Endothelial cell of umbilical vein (primary cell): Measurements from ENCODE around the gene YPEL5. TPM values are rescaled to one million over a fixed set of nuclear protein-coding genes. Genes with fewer than 3 reads are reported as not detected.
"Not testable (repeated sequence)": the region's sequence is repeated elsewhere in the genome, so short reads cannot be mapped to it uniquely, and the experiment has no call there.

Experiments
- BruUV-seq: library from RNA; stranded (reverse); fragments of 400-500 nt; replicated peaks from 2 replicates; lab custom pipeline; 2021; lab: Mats Ljungman, UMichigan
- CTCF ChIA-PET: fragments of 300-600, 350-600 bp; sonication (Branson Sonifier 250); formaldehyde crosslinking; loops from one replicate; lab custom pipeline; 2021; ENCODE audit warnings: antibody characterized with exemption, inconsistent platforms; lab: Charles Lee
- POLR2A ChIA-PET: fragments of 300-600, 350-600 bp; sonication (Branson Sonifier 250); formaldehyde crosslinking; loops from one replicate; lab custom pipeline; 2021; ENCODE audit warnings: antibody characterized with exemption, inconsistent platforms; lab: Charles Lee
- DNase-seq: peaks from one replicate; pipeline ENCODE4 v3.0.0-alpha.2; 2011; ENCODE audit warnings: low read depth, low spot score
- FAIRE-seq: peaks from 2 replicates; lab custom pipeline; 2011; peaks lifted over from hg19 to GRCh38; lab: Jason Lieb, UNC
- H2AFZ ChIP-seq: 2 replicates; pipeline ENCODE4 v1.6.0; 2012; ENCODE audit warnings: low read depth, low read length, control low read depth, inconsistent platforms
- H3K27ac ChIP-seq: 2 replicates; pipeline ENCODE4 v1.5.1; 2011; ENCODE audit warnings: low read depth, mild to moderate bottlenecking, control low read depth, low read length, moderate library complexity; ENCODE audit not compliant: insufficient read depth
- H3K27me3 ChIP-seq, 2 experiments: 2 replicates each; pipeline versions ENCODE4 v1.6.0 to v1.6.1; 2011; ENCODE audit warnings: low read length in 2 of 2, mixed read lengths in 1 of 2; ENCODE audit not compliant: control insufficient read depth in 2 of 2, insufficient read depth in 2 of 2
- H3K36me3 ChIP-seq, 2 experiments: 2 replicates in 1 of 2; 3 replicates in 1 of 2; pipeline ENCODE4 v1.5.1; 2011; ENCODE audit warnings: low read length in 2 of 2, mild to moderate bottlenecking in 1 of 2, moderate library complexity in 1 of 2; ENCODE audit not compliant: control insufficient read depth in 2 of 2, insufficient read depth in 2 of 2; ENCODE audit errors: extremely low read depth in 1 of 2
- H3K4me1 ChIP-seq: 3 replicates; pipeline ENCODE4 v1.5.1; 2011; ENCODE audit warnings: mild to moderate bottlenecking, low read length; ENCODE audit not compliant: control insufficient read depth, insufficient read depth; ENCODE audit errors: extremely low read depth
- H3K4me2 ChIP-seq: 2 replicates; pipeline ENCODE4 v1.6.1; 2011; ENCODE audit warnings: low read length, control low read depth, mixed read lengths; ENCODE audit not compliant: insufficient read depth
- H3K4me3 ChIP-seq, 3 experiments: fragments of 200-600 bp in 1 of 3; sonication (generic), shearing (Covaris generic) in 1 of 3; replicated peaks in 1 of 3; 2 replicates each; pipeline ENCODE4 v1.5.1; 2011 to 2016; ENCODE audit warnings: control low read depth in 3 of 3, low read length in 3 of 3, mild to moderate bottlenecking in 2 of 3, inconsistent platforms in 1 of 3, low read depth in 1 of 3, moderate library complexity in 1 of 3; ENCODE audit not compliant: insufficient read depth in 1 of 3
- H3K79me2 ChIP-seq: 2 replicates; pipeline ENCODE4 v1.6.0; 2012; ENCODE audit warnings: low read length, inconsistent platforms; ENCODE audit not compliant: control insufficient read depth, insufficient read depth
- H3K9ac ChIP-seq: replicated peaks from 2 replicates; pipeline ENCODE3; 2011; ENCODE audit warnings: low read length, control low read depth; ENCODE audit not compliant: insufficient read depth; ENCODE audit errors: extremely low read depth
- H3K9me1 ChIP-seq: replicated peaks from 3 replicates; pipeline ENCODE4 v1.6.0; 2011; ENCODE audit warnings: mild to moderate bottlenecking, low read length; ENCODE audit not compliant: control insufficient read depth, insufficient read depth; ENCODE audit errors: extremely low read depth
- H3K9me3 ChIP-seq: replicated peaks from 2 replicates; pipeline ENCODE4 v1.5.1; 2012; ENCODE audit warnings: low read length, inconsistent platforms; ENCODE audit not compliant: control insufficient read depth, insufficient read depth
- H4K20me1 ChIP-seq: replicated peaks from 2 replicates; pipeline ENCODE3; 2011; ENCODE audit warnings: mild to moderate bottlenecking, low read length; ENCODE audit not compliant: control insufficient read depth, insufficient read depth; ENCODE audit errors: extremely low read depth
- EZH2 ChIP-seq: IDR thresholded peaks from 2 replicates; pipeline ENCODE4 v1.6.1; 2012; ENCODE audit warnings: borderline replicate concordance, low read depth, mild to moderate bottlenecking, moderate library complexity, low read length, inconsistent platforms; ENCODE audit not compliant: severe bottlenecking
- GATA2 ChIP-seq: IDR thresholded peaks from 2 replicates; pipeline ENCODE4 v1.7.0; 2011; ENCODE audit warnings: low read depth, mild to moderate bottlenecking, moderate library complexity, mixed read lengths, low read length; ENCODE audit not compliant: insufficient read length, insufficient read depth
- JUN ChIP-seq: IDR thresholded peaks from 2 replicates; pipeline ENCODE4 v1.6.1; 2011; ENCODE audit warnings: borderline replicate concordance, low read depth; ENCODE audit not compliant: insufficient read length, insufficient read depth
- MAX ChIP-seq: IDR thresholded peaks from 2 replicates; pipeline ENCODE4 v1.6.1; 2011; ENCODE audit not compliant: insufficient read depth, insufficient read length
- MYC ChIP-seq: IDR thresholded peaks from one replicate; pipeline ENCODE4 v1.6.1; 2011; ENCODE audit warnings: mild to moderate bottlenecking, low read depth, low read length
- POLR2A ChIP-seq: IDR thresholded peaks from 2 replicates; pipeline ENCODE4 v1.6.1; 2012; ENCODE audit warnings: low read depth, mild to moderate bottlenecking, control low read depth, low read length
- POLR2AphosphoS5 ChIP-seq: IDR thresholded peaks from 2 replicates; pipeline ENCODE4 v1.6.1; 2012; ENCODE audit warnings: low read depth, mild to moderate bottlenecking, control low read depth, low read length, moderate library complexity; ENCODE audit not compliant: insufficient read depth
- dilution Hi-C: fragments of 300-500 bp; cut with MboI; formaldehyde crosslinking; loops from one replicate; pipeline ENCODE4 v1.15.0; 2019; ENCODE audit warnings: low sequenced_read_pairs; ENCODE audit not compliant: extremely low pct_ligation_motif_present
- intact Hi-C: fragments of 100-400 bp; cut with micrococcal nuclease; formaldehyde crosslinking; loops from one replicate; pipeline ENCODE4 v1.10.0; 2022
- polyA plus RNA-seq, 4 experiments: library from polyadenylated mRNA; depleted of rRNA in 3 of 4; stranded (reverse) in 3 of 4; unstranded in 1 of 4; fragments of >200 nt; gene quantifications; 2 replicates each; pipeline versions ENCODE4 v1.2.1 to v1.2.3, GENCODE V29; 2011 to 2012; ENCODE audit warnings: missing spikeins in 1 of 4
- total RNA-seq: library from RNA; stranded (reverse); gene quantifications from 2 replicates; pipeline ENCODE4 v1.2.3, GENCODE V29; 2021
- TF ChIP-seq, protein P1 (sequence below), 2 donors: IDR thresholded peaks; 1 replicate in 1 of 2; 2 replicates in 1 of 2; pipeline ENCODE4 v1.5.1; 2011; ENCODE audit warnings: low read length in 2 of 2, mild to moderate bottlenecking in 2 of 2, moderate library complexity in 2 of 2, control low read depth in 1 of 2, inconsistent platforms in 1 of 2, low read depth in 1 of 2; ENCODE audit not compliant: insufficient read depth in 1 of 2; ENCODE audit errors: extremely low read depth in 1 of 2

The YPEL5 gene
- total and polyA plus RNA-seq, 2 donors (not counting 3 experiments of a cell fraction or from before 2014, with no cell fraction given) = 49.5 to 62.0 TPM

DNA sequence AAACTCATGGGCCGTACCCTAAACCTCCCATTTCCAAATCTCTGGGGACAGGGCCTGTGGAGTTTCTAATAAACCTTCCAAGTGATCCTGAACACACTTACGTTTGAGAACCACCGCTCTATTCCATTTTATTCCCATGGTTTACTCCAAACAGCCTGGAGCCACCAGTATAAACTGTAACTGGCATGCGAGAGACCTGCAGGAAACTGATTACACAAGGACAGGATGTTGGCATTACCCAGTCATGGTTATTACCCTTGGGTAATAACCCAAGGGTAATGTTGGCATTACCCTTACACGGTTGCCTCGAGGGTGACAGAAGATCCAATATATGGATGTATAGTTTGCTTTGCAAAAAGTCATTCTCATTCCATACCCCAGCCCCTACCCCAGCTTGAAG, 37.0 kb upstream of the YPEL5 start:
- no peak overlapping the region for H3K9ac ChIP-seq
- H3K79me2 ChIP-seq = no peaks in the 10 kb centered on the region
- DNase-seq (no peak), FAIRE-seq (no peak)
- H4K20me1 ChIP-seq = no peaks in the 10 kb centered on the region
- dilution Hi-C loops = no loop called here
- no peak overlapping the region for H2AFZ ChIP-seq
- TF ChIP-seq POLR2AphosphoS5 (no peak), POLR2A (no peak), MAX (no peak)
- H3K4me3 ChIP-seq = no peak overlapping the region
- H3K9me1 ChIP-seq = no peaks in the 10 kb centered on the region
- ChIA-PET CTCF (interaction anchor here (1.3 kb wide), 1 partner anchor 19 kb away, joined by 4 read pairs; no protein-coding TSS in a partner anchor), POLR2A (no interaction called here)
- BruUV-seq = no TSS peak
- H3K36me3 ChIP-seq = no peaks in the 10 kb centered on the region
- H3K4me2 ChIP-seq = no peak overlapping the region
- H3K9me3 ChIP-seq = no peaks in the 10 kb centered on the region
- intact Hi-C loops = no loop called here
- no peaks in the 10 kb centered on the region for H3K27me3 ChIP-seq
- peaks cover 2% of the 10 kb centered on the region for H3K4me1 ChIP-seq
- no peak overlapping the region for H3K27ac ChIP-seq

DNA sequence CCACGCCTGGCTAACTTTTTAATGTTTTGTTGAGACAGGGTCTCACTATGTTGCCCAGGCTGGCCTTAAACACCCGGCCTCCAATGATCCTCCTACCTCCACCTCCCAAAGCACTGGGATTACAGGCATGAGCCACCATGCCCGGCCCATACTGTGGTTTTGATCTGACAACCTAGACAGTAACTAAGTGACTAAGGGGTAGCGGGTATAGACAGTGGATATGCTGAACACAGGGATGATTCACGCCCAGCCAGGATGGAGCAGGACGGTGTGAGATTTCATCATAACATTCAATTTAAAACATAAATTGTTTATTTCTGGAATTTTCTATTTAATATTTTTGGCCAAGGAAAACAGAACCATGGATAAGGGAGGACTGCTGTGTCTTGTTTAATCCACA, 36.0 kb upstream of the YPEL5 start:
- no peak overlapping the region for H3K9ac ChIP-seq

GRCh38 chr2:30111186-30111585, 35.6 kb upstream of the YPEL5 start:
- FAIRE-seq, POLR2A ChIA-PET: not testable (repeated sequence)
- CTCF ChIA-PET = interaction anchor here (1.3 to 2.9 kb wide), 2 partner anchors 21 to 53 kb away, joined by 4 to 10 read pairs; no protein-coding TSS in a partner anchor

More for the DNA sequence above, 36.0 kb upstream of the YPEL5 start:
- Histone ChIP-seq H3K36me3 (no peaks in the 10 kb centered on the region), H4K20me1 (no peaks in the 10 kb centered on the region), H3K4me3 (no peak overlapping the region), H3K27ac (no peak overlapping the region), H3K9me1 (no peaks in the 10 kb centered on the region), H3K27me3 (no peaks in the 10 kb centered on the region), H3K4me2 (no peak overlapping the region), H3K79me2 (no peaks in the 10 kb centered on the region), H2AFZ (no peak overlapping the region), H3K9me3 (no peaks in the 10 kb centered on the region), H3K4me1 (peaks cover 2% of the 10 kb centered on the region)
- dilution Hi-C loops = no loop called here
- CTCF ChIA-PET = interaction anchor here (1.3 to 2.9 kb wide), 2 partner anchors 20 to 54 kb away, joined by 4 to 10 read pairs; no protein-coding TSS in a partner anchor
- POLR2A ChIA-PET = no interaction called here
- TF ChIP-seq GATA2 (no peak), MYC (no peak), MAX (no peak), EZH2 (no peak), JUN (no peak)
- TF ChIP-seq, protein P1, sequence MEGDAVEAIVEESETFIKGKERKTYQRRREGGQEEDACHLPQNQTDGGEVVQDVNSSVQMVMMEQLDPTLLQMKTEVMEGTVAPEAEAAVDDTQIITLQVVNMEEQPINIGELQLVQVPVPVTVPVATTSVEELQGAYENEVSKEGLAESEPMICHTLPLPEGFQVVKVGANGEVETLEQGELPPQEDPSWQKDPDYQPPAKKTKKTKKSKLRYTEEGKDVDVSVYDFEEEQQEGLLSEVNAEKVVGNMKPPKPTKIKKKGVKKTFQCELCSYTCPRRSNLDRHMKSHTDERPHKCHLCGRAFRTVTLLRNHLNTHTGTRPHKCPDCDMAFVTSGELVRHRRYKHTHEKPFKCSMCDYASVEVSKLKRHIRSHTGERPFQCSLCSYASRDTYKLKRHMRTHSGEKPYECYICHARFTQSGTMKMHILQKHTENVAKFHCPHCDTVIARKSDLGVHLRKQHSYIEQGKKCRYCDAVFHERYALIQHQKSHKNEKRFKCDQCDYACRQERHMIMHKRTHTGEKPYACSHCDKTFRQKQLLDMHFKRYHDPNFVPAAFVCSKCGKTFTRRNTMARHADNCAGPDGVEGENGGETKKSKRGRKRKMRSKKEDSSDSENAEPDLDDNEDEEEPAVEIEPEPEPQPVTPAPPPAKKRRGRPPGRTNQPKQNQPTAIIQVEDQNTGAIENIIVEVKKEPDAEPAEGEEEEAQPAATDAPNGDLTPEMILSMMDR (IDR thresholded peaks at IDR 0.05; ENCODE audit: extremely low read depth in 1 of 2, insufficient read depth in 1 of 2, low read depth in 1 of 2, low read length in 2 of 2) = no peak
- no TSS peak for BruUV-seq
- intact Hi-C loops = no loop called here
- FAIRE-seq (no peak), DNase-seq (no peak)

More at GRCh38 chr2:30111186-30111585, 35.6 kb upstream of the YPEL5 start:
- H3K9me3 ChIP-seq, H3K9me1 ChIP-seq, H3K27me3 ChIP-seq, H3K79me2 ChIP-seq, H3K27ac ChIP-seq, H3K9ac ChIP-seq, H3K36me3 ChIP-seq, BruUV-seq, intact Hi-C loops, H2AFZ ChIP-seq, dilution Hi-C loops, H3K4me1 ChIP-seq, DNase-seq, H4K20me1 ChIP-seq, H3K4me2 ChIP-seq, H3K4me3 ChIP-seq: not testable (repeated sequence)
